ENCODE measurements around the gene CAMK4.
"Not testable (repeated sequence)": the region's sequence is repeated elsewhere in the genome, so short reads cannot be mapped to it uniquely, and the experiment has no call there.

The CAMK4 gene

GRCh38 chr5:111383288-111383970, 159.2 kb downstream of the CAMK4 start:
- no peak for DNase-seq (ENCODE audit: low read depth, low spot score)

DNA sequence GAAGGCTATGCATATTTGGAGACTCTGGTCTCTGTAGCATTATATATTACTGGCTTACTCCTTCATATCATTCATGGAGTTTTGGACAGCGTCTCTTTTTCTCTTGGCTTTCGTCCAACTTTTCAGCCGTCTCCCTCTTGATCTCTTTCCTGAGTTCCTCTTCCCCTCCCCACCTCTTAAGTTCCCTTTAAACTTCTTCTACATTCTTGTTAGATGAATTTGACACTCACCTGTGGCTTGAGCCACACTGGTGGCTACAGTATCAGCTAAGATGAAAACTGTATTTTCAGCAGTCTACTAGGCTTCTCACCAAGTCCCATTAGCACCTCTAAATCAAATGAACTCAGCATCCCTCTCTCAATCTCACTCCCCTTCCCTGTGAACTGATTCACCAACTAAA, 160.0 kb downstream of the CAMK4 start:
- DNase-seq (ENCODE audit: low read depth, low spot score): no peak

- no peak for DNase-seq (ENCODE audit: low read depth, low spot score)
These were observed 160.9 kb downstream of the CAMK4 start for GRCh38 chr5:111385051-111385450.

DNA sequence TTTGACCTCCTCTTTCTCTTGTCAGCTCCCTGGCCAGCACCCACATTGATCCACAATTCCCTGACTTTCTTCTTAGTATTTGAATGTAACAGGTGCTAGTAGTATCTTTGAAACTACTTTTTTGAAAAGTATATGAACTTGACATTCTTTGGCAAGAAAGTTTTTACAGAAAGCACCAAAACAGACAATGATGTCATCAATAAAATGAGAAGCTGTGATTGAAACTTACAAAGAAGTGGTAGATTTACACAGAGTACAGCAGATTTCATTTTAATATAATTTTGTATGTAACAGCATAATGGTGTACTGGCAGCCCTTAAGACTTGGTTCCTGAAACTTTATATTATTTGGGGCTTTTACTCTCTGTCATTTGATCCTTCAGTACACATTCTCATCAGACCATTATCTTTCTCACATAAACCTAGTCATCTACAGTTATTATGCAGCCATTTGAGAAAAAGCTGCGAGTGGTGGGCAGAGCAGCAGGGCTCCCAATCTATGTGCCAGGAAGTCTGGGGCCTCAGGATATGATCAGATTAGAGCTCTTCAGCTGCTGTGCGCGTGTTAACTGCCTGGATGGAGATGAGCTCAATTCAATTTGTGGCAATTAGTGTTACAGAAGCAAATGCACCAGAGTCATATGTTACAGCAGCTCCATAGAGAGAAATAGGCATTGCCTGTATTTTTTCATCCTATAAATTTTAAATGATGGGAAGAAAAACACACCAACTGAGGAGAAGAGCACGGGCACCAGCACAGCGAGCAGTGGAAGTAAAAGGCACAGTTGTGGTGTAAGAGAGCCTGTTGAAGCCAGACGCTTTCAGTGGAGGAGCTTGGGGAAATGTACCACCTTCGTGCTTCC, 162.0 kb downstream of the CAMK4 start:
- DNase-seq (ENCODE audit: low read depth, low spot score): no peak

DNA sequence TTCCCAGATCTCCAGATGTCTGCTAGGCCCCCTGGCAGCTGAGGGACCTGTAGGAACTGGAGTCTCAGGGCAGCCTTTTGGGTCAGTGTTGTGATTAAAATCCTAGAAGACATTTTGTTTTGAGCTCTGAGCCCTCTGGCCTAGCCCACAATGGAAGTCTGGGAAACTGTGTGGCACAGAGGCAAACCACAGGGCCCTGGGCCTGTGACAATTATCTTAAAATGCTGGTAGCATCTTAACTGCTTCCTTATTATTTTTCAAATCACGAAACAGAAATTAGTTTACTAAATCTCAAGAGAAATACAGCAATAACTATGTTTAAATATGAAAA, 162.6 kb downstream of the CAMK4 start:
- no peak for DNase-seq (ENCODE audit: low read depth, low spot score)

- DNase-seq (ENCODE audit: low read depth, low spot score): no peak
These were observed 163.2 kb downstream of the CAMK4 start for GRCh38 chr5:111387361-111387760.

- no peak for DNase-seq (ENCODE audit: low read depth, low spot score)
These were observed 165.4 kb downstream of the CAMK4 start for GRCh38 chr5:111389390-111390082.

- no peak for DNase-seq (ENCODE audit: low read depth, low spot score)
These were observed 168.0 kb downstream of the CAMK4 start for GRCh38 chr5:111392181-111392580.

- DNase-seq (ENCODE audit: low read depth, low spot score): no peak
These were observed 170.4 kb downstream of the CAMK4 start for GRCh38 chr5:111394586-111394985.

- DNase-seq (ENCODE audit: low read depth, low spot score): no peak
These were observed 173.8 kb downstream of the CAMK4 start for GRCh38 chr5:111398013-111398412.

DNA sequence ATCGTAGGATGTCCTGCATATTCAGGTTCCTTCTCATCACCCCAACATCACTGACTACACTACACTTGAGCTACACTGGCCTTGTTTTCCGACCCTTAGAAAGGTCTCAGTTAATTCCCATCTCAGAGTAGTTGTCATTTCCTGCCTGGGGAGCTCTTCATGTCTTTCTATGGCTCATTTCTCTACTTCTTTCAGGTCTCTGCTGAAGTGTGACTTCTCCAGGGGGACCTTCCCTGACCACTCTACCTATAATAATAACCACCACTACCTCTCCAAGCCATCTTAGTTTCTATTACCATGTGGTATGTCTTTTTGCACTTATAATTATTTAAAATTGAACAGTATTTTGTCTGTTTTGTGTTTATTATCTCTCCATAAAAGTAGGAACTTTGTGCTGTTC, 174.9 kb downstream of the CAMK4 start:
- DNase-seq (ENCODE audit: low read depth, low spot score): no peak

DNA sequence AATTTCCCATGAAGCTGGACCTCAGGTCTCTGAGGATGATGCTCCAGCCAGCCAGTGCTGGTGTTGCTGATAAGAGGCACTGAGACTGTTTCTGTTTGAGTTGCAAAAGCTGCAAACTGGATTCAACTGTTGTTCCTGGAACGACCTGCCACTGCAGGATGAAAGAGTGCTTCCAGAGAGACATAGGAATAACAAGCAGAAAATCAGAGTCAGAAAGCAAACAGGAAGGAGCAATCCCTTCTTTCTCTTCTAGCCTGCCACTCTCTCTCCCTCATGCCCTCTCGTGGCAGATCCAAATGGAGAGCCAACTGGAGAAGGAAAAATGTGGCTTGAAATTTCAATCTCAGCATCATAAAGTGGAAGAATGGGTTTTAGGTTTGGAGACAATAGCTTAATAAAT, 177.7 kb downstream of the CAMK4 start:
- no peak for DNase-seq (ENCODE audit: low read depth, low spot score)

- no peak for DNase-seq (ENCODE audit: low read depth, low spot score)
These were observed 180.1 kb downstream of the CAMK4 start for GRCh38 chr5:111404270-111404769.

DNA sequence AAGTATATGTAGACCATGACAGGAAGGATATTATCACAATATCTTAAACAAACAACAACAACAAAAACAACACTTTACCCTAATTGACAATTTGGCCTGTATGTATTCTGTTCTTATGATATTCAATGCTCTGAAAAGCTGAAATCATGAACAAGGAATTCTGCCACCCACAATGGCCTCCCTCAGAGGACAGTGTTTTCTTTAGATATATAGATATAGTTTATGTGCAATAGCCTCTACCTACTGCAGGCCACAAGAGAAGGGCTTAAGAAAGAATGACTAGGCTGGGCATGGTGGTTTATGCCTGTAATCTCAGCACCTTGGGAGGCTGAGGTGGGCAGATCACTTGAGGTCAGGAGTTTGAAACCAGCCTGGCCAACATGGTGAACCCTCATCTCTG, 183.4 kb downstream of the CAMK4 start:
- DNase-seq (ENCODE audit: low read depth, low spot score): no peak

DNA sequence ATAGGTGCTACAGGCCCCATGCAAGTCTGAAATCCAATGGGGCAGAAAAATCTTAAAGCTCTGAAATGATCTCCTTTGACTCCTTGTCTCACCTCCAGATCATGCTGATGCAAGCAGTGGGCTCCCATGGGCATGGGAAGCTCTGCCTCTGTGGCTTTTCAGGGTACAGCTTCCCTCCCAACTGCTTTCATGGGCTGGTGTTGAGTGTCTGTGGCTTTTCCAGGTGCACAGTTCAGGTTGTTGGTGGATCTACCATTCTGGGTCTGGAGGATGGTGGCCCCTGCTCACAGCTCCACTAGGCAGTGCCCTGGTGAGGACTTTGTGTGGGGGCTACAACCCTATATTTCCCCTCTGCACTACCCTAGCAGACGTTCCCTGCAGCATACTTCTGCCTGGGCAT, 184.6 kb downstream of the CAMK4 start:
- DNase-seq (ENCODE audit: low read depth, low spot score): no peak

DNA sequence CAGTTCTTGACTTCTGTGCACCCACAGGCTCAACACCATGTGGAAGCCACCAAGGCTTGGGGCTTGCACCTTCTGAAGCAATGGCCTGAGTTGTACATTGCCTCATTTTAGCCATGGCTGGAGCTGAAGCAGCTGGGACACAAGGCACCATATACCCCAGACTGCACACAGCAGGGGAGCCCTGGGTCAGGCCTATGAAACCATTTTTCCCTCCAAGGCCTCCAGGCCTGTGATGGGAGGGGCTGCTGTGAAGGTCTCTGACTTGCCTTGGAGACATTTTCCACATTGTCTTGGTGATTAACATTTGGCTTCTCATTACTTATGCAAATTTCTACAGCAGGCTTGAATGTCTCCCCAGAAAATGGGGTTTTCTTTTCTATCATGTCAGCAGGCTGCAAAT, 185.1 kb downstream of the CAMK4 start:
- not testable (repeated sequence) for DNase-seq (ENCODE audit: low read depth, low spot score)

GRCh38 chr5:111410067-111410466, 185.9 kb downstream of the CAMK4 start:
- DNase-seq (ENCODE audit: low read depth, low spot score): not testable (repeated sequence)

DNA sequence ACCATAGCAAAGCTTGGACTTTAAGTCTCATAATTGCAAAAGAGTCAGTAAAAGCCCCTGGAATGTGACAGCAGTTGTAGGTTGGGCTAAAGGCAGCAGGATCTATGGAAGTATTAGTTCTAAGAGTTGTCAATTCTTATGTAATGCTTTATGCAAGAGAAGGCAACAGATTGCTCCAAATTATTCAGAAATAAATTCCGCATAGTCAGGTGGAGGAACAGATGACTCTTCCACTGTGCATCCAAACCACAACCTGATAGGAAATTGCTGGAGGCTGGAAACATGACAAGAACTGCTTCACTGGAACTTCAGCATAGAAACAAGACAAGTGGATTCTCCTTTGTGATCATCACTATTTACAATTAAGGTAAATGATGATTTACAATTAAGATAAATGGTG, 187.1 kb downstream of the CAMK4 start:
- DNase-seq (ENCODE audit: low read depth, low spot score): no peak

DNA sequence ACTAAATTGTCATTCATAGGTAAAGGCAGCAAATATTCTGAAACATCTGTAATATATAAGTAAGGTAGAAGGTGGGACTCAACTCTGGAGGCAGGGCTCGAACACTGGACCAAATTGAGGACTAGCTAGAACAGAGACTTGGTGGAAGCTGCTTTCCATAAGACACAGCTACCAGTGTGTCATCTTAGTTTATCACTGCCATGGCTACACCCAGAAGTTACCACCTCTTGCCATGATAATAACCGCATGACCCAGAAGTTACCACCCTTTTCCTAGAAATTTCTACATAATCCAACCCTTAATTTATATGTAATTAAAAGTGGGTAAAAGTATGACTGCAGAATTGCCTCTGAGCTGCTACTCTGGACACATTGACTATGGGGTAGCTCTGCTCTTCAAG, 188.4 kb downstream of the CAMK4 start:
- no peak for DNase-seq (ENCODE audit: low read depth, low spot score)

DNA sequence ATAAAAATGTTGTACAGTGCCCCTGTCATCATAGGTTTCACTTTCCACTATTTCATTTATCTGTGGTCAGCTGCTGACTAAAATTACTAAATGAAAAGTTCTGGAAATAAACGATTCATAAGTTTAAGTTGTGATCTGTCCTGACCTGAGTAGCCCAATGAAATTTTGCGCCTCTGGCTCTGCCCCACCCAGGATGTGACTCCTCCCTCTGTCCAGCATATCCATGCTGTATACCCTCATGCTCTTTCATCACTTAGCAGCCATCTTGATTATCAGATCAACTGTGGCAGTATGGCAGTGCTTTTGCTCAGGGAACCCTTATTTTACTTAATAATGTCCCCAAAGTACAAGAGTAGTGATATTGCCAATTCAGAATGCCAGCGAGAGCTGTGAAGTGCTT, 190.9 kb downstream of the CAMK4 start:
- no peak for DNase-seq (ENCODE audit: low read depth, low spot score)

GRCh38 chr5:111422245-111422644, 198.1 kb downstream of the CAMK4 start:
- no peak for DNase-seq (ENCODE audit: low read depth, low spot score)
